Activated naive CD8-positive, alpha-beta T cell treated with anti-CD3 and anti-CD28 coated beads for 36 hours (primary cell): ENCODE data around the gene PHKA2. TPM values are rescaled to one million over a fixed set of nuclear protein-coding genes. Genes with fewer than 3 reads are reported as not detected.
A peak's percentile ranks its signal among the peaks of the same experiment; 100 is the strongest.
"Not testable (repeated sequence)": the region's sequence is repeated elsewhere in the genome, so short reads cannot be mapped to it uniquely, and the experiment has no call there.

Source experiments
- DNase-seq: peaks from one replicate; pipeline ENCODE4 v3.0.0; 2021
- H3K27ac Mint-ChIP-seq: one replicate; pipeline ENCODE4 v1.8.0; 2022; ENCODE audit warnings: mild to moderate bottlenecking, moderate library complexity, mixed read lengths
- H3K27me3 Mint-ChIP-seq: one replicate; pipeline ENCODE4 v1.8.0; 2022; ENCODE audit warnings: mild to moderate bottlenecking, mixed read lengths
- H3K36me3 Mint-ChIP-seq: one replicate; pipeline ENCODE4 v1.8.0; 2021; ENCODE audit warnings: mild to moderate bottlenecking, mixed read lengths
- H3K4me1 Mint-ChIP-seq: one replicate; pipeline ENCODE4 v1.8.0; 2021; ENCODE audit warnings: mixed read lengths
- H3K4me3 Mint-ChIP-seq: one replicate; pipeline ENCODE4 v1.8.0; 2022; ENCODE audit warnings: mild to moderate bottlenecking, moderate library complexity, mixed read lengths
- H3K9me3 Mint-ChIP-seq: one replicate; pipeline ENCODE4 v1.8.0; 2022; ENCODE audit warnings: mixed read lengths
- total RNA-seq, 2 experiments: library from RNA; stranded (reverse); gene quantifications; one replicate each; pipeline ENCODE4 v1.2.3, GENCODE V29; 2021

The PHKA2 gene, protein sequence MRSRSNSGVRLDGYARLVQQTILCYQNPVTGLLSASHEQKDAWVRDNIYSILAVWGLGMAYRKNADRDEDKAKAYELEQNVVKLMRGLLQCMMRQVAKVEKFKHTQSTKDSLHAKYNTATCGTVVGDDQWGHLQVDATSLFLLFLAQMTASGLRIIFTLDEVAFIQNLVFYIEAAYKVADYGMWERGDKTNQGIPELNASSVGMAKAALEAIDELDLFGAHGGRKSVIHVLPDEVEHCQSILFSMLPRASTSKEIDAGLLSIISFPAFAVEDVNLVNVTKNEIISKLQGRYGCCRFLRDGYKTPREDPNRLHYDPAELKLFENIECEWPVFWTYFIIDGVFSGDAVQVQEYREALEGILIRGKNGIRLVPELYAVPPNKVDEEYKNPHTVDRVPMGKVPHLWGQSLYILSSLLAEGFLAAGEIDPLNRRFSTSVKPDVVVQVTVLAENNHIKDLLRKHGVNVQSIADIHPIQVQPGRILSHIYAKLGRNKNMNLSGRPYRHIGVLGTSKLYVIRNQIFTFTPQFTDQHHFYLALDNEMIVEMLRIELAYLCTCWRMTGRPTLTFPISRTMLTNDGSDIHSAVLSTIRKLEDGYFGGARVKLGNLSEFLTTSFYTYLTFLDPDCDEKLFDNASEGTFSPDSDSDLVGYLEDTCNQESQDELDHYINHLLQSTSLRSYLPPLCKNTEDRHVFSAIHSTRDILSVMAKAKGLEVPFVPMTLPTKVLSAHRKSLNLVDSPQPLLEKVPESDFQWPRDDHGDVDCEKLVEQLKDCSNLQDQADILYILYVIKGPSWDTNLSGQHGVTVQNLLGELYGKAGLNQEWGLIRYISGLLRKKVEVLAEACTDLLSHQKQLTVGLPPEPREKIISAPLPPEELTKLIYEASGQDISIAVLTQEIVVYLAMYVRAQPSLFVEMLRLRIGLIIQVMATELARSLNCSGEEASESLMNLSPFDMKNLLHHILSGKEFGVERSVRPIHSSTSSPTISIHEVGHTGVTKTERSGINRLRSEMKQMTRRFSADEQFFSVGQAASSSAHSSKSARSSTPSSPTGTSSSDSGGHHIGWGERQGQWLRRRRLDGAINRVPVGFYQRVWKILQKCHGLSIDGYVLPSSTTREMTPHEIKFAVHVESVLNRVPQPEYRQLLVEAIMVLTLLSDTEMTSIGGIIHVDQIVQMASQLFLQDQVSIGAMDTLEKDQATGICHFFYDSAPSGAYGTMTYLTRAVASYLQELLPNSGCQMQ
- total RNA-seq: 10 to 100 TPM; 18.2 to 18.6 TPM

DNA sequence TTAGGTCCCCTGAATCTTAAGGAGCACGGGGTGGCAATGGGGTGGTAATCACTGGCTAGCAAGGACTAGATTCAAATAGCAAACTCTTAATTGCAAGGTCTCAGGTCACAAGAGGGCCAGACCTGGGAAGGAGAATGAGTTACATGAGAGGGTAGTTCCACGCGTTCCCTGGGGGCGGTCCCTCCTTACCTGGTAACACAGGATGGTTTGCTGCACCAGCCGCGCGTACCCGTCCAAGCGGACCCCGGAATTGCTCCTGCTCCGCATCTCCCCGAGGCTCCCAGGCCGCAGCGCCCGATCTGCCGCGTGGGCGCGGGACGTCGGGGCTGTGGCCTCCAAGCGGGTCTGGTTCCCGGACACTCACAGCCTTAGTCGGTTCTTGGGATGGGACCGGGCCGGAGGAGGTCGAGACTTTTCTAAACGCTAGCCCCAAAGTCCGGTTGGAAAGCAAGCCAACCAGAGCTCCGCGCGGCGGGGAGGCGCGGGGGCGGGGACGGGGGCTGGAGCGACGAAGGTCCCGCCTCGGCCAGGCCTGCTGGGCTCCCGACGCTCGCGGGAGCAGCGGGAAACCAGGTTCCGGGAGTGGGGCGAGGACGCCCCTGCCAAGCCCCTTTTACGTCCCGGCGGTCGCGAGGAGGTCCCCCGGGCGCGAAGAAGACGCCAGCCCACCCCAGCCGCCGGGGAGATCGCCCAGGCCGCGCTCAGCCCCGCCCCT lies at the start of gene PHKA2:
PHKA2 (minus strand) TSS at position 449 of the 715 bp plus-strand sequence; CDS start at position 267, 182 bp downstream.
- no peaks in the 10 kb centered on the region for H3K36me3 Mint-ChIP-seq
- H3K4me1 Mint-ChIP-seq: peaks cover 4% of the 10 kb centered on the region
- peak within 1 kb of the TSS; percentile 91 for H3K4me3 Mint-ChIP-seq
- no peaks in the 10 kb centered on the region for H3K9me3 Mint-ChIP-seq
- H3K27ac Mint-ChIP-seq: peak within 1 kb of the TSS; percentile 89
- DNase-seq: no peak
- H3K27me3 Mint-ChIP-seq: no peaks in the 10 kb centered on the region

DNA sequence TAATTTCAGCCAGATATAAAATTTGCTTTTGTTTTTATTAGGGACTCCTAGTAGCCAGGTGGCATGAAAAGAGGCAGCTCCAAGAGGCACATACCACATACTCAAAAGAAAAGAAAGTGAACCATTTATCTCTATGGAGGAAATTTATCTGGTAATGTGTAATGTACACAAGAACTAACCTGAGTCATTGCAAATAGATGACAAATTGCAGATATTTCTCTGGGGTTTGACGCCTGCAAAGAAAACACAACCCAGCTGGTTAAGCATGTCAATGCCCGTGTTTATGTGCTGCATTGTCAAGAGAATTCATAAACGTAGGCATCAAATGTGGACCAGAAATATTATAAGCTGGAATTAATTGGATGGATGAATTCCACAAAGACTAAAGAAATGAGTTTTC lies 46.9 kb upstream of the PHKA2 start:
- no peak overlapping the region for H3K4me3 Mint-ChIP-seq
- no peaks in the 10 kb centered on the region for H3K36me3 Mint-ChIP-seq
- H3K27me3 Mint-ChIP-seq: no peaks in the 10 kb centered on the region
- no peaks in the 10 kb centered on the region for H3K9me3 Mint-ChIP-seq
- H3K27ac Mint-ChIP-seq: no peak overlapping the region
- H3K4me1 Mint-ChIP-seq: no peaks in the 10 kb centered on the region
- DNase-seq: no peak

DNA sequence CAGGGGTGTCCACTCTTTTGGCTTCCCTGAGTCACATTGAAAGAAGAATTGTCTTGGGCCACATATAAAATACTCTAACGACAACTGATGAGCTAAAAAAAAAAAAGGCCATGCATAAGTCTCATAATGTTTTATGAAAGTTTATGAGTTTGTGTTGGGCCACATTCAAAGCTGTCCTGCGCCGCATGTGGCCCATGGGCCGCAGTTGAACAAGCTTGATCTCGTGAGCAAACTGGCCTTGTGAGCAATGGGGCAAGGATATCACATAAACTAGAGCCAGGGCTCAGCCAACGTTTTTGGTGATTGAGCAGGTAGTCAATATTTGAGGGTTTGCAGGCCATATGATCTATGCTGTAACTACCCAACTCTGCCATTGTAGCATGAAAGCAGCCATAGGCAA lies 44.6 kb upstream of the PHKA2 start:
- H3K9me3 Mint-ChIP-seq: no peaks in the 10 kb centered on the region
- H3K27ac Mint-ChIP-seq: no peak overlapping the region
- no peak for DNase-seq
- no peaks in the 10 kb centered on the region for H3K4me1 Mint-ChIP-seq
- no peak overlapping the region for H3K4me3 Mint-ChIP-seq
- no peaks in the 10 kb centered on the region for H3K27me3 Mint-ChIP-seq
- no peaks in the 10 kb centered on the region for H3K36me3 Mint-ChIP-seq

DNA sequence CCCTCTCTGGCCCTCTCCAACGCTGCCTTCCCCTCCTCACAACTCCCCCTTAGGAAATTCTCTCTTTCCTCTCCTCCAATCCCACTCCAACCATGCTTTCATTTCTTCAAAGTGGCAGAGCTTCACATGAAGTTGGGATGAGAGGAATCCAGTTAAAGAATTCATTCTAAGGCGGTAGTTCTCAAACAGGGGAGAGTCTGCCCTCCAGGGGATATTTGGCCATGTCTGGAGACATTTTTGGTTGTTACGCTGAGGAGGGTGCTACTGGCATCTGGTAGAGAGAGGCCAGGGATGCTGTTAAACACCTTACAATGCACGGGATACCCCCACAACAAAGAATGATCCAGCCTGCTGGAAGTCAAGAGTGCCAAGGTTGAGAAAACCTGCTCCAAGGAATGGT lies 40.5 kb upstream of the PHKA2 start:
- H3K4me3 Mint-ChIP-seq: no peak overlapping the region
- H3K27me3 Mint-ChIP-seq: no peaks in the 10 kb centered on the region
- DNase-seq: no peak
- H3K9me3 Mint-ChIP-seq: no peaks in the 10 kb centered on the region
- no peaks in the 10 kb centered on the region for H3K36me3 Mint-ChIP-seq
- no peak overlapping the region for H3K27ac Mint-ChIP-seq
- H3K4me1 Mint-ChIP-seq: no peaks in the 10 kb centered on the region

DNA sequence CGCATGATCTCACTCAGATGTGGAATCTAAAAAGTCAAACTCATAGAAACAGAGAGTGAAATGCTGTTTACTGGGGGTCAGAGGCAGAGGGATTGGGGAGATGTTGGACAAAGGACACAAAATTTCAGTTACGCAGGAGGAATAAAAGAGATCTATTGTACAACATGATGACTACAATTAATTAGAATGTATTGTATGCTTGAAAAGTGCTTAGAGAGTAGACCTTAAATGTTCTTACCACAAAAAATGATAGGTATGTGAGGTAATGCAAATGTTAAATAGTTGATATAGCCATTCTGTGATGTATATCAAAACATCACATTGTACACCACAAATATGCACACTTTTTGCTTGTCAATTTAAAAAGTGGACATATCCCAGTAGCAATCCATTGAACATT lies 36.1 kb upstream of the PHKA2 start:
- Mint-ChIP-seq H3K9me3 (no peaks in the 10 kb centered on the region), H3K27ac (no peak overlapping the region), H3K4me1 (no peaks in the 10 kb centered on the region), H3K36me3 (no peaks in the 10 kb centered on the region), H3K4me3 (no peak overlapping the region), H3K27me3 (no peaks in the 10 kb centered on the region)
- DNase-seq: no peak

DNA sequence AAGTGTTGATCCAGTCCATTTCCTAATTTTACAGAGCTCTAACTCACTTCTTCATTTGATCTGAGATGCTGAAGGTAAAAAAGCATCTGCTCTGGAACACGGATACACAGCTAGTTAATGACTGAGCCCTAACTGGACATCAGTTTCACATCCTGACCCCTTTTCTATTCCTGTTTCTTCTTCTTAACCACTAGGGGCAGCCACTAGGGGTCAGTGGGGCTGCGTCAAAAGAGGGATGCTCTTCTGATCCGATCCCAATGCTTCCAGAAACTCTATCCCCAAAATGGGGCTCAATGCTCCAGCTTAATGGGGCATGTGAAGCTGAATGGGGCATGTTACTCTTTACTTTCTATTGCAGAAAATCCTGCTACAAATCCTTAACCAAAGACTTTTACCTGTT lies 33.4 kb upstream of the PHKA2 start:
- no peak overlapping the region for H3K27ac Mint-ChIP-seq
- H3K9me3 Mint-ChIP-seq: no peaks in the 10 kb centered on the region
- H3K4me1 Mint-ChIP-seq: no peaks in the 10 kb centered on the region
- no peak overlapping the region for H3K4me3 Mint-ChIP-seq
- no peak for DNase-seq
- H3K27me3 Mint-ChIP-seq: no peaks in the 10 kb centered on the region
- H3K36me3 Mint-ChIP-seq: no peaks in the 10 kb centered on the region

DNA sequence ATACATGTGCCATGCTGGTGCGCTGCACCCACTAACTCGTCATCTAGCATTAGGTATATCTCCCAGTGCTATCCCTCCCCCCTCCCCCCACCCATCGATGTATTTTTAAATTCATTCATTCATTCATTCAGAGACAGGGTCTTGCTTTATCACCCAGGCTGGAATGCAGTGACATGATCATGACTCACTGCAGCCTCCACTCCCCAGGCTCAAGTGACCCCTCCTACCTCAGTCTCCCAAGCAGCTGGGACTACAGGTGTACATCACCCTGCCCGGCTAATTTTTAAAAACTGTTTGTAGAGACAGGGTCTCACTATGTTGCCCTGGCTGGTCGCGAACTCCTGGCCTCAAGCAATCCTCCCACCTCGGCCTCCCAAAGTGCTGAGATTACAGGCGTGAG lies 32.7 kb upstream of the PHKA2 start:
- H3K4me3 Mint-ChIP-seq, H3K9me3 Mint-ChIP-seq, H3K4me1 Mint-ChIP-seq, DNase-seq, H3K27ac Mint-ChIP-seq, H3K27me3 Mint-ChIP-seq, H3K36me3 Mint-ChIP-seq: not testable (repeated sequence)

DNA sequence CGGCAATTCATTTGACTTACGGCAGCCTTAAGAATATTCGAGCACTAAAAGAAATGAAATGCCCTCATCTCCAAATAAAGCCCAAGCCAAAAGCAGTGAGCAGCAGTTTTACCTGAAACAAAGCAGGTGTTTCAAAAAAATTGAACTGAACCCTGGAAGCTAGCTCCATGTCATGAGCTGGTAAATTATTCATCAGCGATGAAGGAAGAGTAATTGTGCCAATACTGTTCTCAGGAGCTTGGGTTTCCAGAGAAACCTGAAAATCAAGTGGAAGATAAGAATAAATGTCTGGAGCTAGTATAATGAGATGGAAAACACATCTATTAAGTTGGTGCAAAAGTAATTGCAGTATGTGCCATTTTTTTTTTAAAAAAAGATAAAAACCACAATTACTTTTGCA lies 24.0 kb upstream of the PHKA2 start:
- Mint-ChIP-seq H3K4me3 (no peak overlapping the region), H3K27ac (no peak overlapping the region), H3K4me1 (no peaks in the 10 kb centered on the region), H3K27me3 (no peaks in the 10 kb centered on the region), H3K36me3 (no peaks in the 10 kb centered on the region), H3K9me3 (no peaks in the 10 kb centered on the region)
- no peak for DNase-seq

DNA sequence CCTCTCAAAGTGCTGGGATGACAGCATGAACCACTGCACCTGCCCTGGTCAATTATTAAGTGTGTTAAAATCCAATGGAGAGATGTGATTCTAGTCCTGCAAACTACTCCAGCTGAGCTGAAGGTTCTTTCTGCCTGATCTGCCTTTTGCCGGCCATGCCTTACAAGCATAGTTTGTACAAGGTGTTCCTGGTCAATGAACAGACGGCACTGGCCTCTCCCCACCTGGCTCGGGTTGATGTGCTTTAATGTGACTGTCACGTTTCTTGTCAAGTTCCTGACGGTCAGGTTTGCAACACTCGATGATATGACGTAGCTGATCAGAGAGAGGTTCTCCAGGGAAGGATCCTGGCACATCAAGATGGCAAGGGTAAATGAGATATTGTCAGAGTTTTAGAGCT lies 23.1 kb upstream of the PHKA2 start:
- no peak for DNase-seq
- no peaks in the 10 kb centered on the region for H3K27me3 Mint-ChIP-seq
- no peaks in the 10 kb centered on the region for H3K4me1 Mint-ChIP-seq
- H3K36me3 Mint-ChIP-seq: no peaks in the 10 kb centered on the region
- no peak overlapping the region for H3K4me3 Mint-ChIP-seq
- H3K9me3 Mint-ChIP-seq: no peaks in the 10 kb centered on the region
- H3K27ac Mint-ChIP-seq: no peak overlapping the region

DNA sequence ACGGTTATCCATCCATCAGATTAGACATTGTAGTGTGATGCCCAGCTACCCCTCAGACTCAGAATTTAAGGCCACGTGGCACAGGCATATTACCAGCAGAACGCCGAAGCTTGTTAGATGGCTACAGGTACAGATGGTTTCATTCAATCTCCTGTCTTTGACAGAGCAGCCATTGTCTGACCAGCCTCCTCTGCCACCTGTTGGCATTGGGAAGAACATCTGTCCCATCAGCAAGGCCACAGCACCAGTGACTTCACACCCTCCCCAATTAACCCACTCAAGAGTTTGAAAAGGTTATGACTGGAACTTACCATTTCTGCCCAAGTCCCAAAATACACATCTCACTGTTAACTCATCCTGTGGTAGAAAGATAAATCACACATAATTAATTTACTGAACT lies 22.0 kb upstream of the PHKA2 start:
- no peaks in the 10 kb centered on the region for H3K36me3 Mint-ChIP-seq
- H3K9me3 Mint-ChIP-seq: no peaks in the 10 kb centered on the region
- H3K27me3 Mint-ChIP-seq: no peaks in the 10 kb centered on the region
- no peak for DNase-seq
- H3K4me1 Mint-ChIP-seq: no peaks in the 10 kb centered on the region
- no peak overlapping the region for H3K4me3 Mint-ChIP-seq
- H3K27ac Mint-ChIP-seq: no peak overlapping the region

DNA sequence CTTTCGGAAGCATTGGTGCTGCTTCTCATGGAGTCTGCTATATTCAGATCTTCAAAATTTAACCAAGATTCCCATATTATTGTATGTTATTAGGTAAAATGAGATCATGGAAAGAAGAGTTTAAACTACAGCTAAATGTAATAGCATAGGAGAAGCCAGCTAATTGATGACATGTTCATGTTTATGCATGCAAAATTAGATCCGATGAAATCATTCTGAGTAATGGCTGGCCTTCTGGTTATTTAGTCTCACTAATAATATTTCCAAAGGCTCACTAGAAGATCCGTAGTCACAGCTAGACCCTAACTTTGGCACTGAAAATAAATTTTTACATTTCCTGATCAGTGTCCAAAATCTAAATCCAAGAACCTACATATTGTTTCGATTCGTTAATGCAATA lies 19.8 kb upstream of the PHKA2 start:
- no peaks in the 10 kb centered on the region for H3K4me1 Mint-ChIP-seq
- no peaks in the 10 kb centered on the region for H3K27me3 Mint-ChIP-seq
- no peaks in the 10 kb centered on the region for H3K9me3 Mint-ChIP-seq
- H3K27ac Mint-ChIP-seq: no peak overlapping the region
- no peak for DNase-seq
- no peak overlapping the region for H3K4me3 Mint-ChIP-seq
- no peaks in the 10 kb centered on the region for H3K36me3 Mint-ChIP-seq

DNA sequence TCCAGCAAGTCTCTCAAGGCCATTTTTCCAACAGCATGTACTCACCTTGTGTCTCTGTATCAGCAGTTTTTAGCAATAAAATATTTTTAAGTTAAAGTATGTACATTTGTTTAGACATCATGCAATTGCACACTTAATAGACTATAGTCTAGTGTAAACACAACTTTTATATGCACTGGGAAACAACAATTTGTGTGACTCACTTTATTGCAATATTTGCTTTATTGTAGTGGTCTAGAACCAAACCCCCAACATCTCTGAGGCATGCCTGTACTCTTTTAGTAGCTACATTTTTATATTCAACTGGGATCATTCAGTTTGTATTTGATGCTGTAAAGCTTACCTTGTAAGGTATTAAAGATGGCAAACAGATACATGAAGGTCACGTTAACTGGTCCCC lies 14.7 kb upstream of the PHKA2 start:
- Mint-ChIP-seq H3K36me3 (no peaks in the 10 kb centered on the region), H3K4me3 (no peak overlapping the region), H3K9me3 (no peaks in the 10 kb centered on the region), H3K4me1 (no peaks in the 10 kb centered on the region), H3K27ac (no peak overlapping the region), H3K27me3 (no peaks in the 10 kb centered on the region)
- DNase-seq: no peak

DNA sequence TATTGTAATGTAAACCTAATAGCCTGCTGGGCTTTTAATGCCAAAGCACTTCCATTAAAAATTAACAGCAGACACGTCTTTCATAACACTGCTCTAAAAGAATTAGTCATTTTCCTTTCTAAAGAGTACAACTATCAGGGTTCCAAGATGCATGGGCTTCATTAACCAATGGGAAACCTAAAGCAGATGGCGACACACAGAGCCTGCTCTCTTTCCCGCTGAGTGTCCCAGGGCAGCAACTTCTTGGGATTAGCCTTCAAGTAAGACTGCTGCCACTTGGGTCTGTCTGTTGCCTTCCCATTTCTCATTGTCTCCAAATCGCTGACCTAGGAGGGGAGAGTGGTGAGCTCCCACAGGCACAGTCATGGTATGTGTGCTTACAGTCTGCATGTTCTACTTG lies 14.0 kb upstream of the PHKA2 start:
- no peaks in the 10 kb centered on the region for H3K4me1 Mint-ChIP-seq
- no peak overlapping the region for H3K4me3 Mint-ChIP-seq
- no peaks in the 10 kb centered on the region for H3K36me3 Mint-ChIP-seq
- no peak for DNase-seq
- no peaks in the 10 kb centered on the region for H3K27me3 Mint-ChIP-seq
- H3K27ac Mint-ChIP-seq: no peak overlapping the region
- H3K9me3 Mint-ChIP-seq: no peaks in the 10 kb centered on the region

DNA sequence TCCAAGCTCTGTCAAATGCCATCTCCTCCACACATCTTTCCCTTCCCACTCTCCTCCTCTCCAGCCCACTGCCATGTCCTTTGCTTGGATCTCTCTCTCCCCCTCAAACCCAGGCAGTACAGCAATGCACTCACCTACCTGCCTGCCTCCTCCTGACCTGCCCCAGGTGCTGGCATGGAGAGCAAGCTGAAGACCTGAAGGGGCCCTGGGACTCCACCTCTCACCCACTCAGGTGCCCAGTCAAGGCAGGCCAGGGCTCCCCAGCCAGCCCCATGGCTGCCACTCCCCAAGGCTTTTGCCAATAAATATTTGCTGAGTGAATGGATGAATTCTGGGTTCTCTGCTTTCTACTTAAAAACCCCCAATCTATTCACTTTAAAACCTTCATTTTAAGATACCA lies 12.6 kb upstream of the PHKA2 start:
- H3K27me3 Mint-ChIP-seq: no peaks in the 10 kb centered on the region
- H3K27ac Mint-ChIP-seq: no peak overlapping the region

DNA sequence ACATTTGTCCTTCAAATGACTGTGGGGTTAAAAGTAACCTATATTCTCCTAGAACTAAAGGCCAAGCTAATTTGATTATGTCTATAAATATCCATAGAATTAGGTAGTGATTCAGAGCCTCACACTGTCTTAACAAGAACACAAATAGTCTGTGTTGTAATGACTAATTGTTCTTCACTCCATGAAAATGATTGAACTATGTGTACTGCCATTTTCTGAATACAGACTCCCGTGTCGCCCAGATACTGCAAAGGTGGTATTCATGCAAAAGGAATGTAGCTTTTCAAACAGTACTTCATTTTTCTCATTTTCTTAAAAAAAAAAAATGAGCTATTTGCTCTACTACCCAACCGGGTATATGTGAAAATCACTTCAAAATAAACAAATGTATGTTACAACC lies 11.3 kb upstream of the PHKA2 start:
- Mint-ChIP-seq H3K27ac (no peak overlapping the region), H3K27me3 (no peaks in the 10 kb centered on the region), H3K4me3 (no peak overlapping the region), H3K9me3 (no peaks in the 10 kb centered on the region), H3K4me1 (no peaks in the 10 kb centered on the region), H3K36me3 (no peaks in the 10 kb centered on the region)
- DNase-seq: no peak

More for the DNA sequence above, 12.6 kb upstream of the PHKA2 start:
- H3K4me1 Mint-ChIP-seq: no peaks in the 10 kb centered on the region
- no peaks in the 10 kb centered on the region for H3K9me3 Mint-ChIP-seq
- no peak for DNase-seq
- no peaks in the 10 kb centered on the region for H3K36me3 Mint-ChIP-seq
- no peak overlapping the region for H3K4me3 Mint-ChIP-seq
